GM18520 (cell line): Measurements from ENCODE around the gene AAR2.

ENCODE experiments used
- ATAC-seq: cut with Tn5 transposase; IDR thresholded peaks from one replicate; pipeline ENCODE4 v1.9.1; 2021; ENCODE audit not compliant: unreplicated experiment

The AAR2 gene

DNA sequence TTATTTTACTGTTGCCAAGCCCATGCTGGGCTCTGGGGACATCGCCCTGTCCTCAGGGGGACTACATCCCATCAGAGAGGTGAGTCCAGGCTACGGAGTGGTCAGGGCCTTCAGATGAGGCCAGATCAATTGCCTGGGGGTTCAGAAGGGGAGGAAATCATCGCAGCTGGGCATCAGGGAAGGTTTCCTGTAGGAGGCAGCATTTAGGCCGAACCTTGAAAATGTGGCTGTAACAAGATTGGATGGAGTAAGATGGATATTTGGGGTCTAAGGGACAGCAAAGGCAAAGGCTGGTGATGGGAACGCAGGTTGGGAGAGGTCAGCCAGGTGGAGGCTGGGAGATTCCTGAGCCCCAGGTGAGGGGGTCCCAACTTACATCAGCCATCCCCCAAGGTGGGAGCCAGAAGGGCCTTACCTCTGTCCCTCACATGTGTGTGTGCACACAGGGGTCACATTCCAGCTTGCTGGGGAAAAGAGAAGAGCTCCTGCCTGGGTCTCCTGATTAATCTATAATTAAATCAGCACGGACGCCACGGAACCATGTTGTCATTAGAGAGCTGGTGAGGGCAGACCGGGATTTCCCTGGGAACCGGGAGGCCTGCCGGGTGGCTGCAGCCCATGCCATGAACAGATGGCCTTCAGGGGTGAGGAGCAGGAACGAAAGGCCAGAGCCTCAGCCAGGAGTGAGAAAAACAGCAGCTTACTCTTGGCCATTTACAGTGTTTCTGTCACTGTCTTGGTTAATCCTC, 39.3 kb downstream of the AAR2 start:
- ATAC-seq: no peak

DNA sequence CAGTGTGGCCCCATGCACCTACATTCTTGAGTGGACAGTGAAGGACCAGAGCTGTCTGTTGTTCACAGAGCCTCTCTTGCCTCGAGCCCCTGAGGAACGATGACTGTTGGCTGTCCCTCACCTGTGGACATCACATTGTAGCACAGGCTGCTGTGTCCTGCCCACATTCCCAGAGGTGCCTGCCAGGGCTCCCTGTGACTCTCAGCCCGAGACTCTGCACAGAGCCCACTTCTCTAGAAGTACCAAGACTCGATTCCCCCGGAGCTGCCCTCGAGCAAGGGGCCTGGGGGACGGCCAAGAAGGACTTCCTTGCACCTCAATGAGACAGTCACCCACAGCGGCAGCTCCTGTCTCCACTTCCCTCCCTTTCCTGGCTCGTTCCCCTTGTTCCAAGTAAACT, 41.3 kb downstream of the AAR2 start:
- ATAC-seq: no peak

DNA sequence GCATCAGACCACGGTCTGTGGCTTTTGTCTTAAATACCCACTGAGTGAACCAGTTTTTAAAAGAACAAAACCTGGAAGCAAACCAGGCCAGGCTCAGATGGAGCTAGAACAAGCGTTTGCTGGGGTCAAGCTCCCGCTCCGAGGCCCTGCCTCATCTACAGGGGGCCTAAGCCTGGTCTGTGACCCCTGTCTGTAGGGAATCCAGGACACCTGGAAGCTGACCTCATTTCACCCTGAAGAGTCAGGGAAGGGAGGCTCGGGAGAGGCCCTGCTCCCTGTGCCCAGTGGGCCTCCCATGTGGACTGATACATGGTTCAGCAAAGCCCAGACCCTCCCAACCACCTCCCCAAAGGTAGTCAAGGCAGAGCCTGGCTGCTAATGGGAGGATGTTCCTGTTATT, 43.1 kb downstream of the AAR2 start:
- no peak for ATAC-seq

DNA sequence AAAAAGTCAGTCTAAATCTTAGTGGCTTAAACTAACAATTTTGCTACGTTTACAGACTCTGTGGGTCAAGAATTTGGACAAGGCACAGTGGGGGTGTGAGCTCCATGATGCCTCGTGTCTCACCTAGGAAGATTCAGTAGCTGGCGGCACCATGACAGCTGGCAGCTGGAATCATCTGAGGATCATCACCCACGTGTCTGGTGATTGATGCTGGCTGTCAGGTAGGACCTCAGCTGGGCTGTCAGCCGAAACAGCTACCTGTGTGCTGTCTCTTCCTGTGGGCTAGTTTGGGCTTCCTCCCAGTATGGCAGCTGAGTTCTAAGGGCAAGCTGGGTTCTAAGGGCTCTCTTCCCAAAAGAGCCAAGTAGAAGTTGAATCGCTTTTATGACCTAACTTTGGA, 43.5 kb downstream of the AAR2 start:
- no peak for ATAC-seq

DNA sequence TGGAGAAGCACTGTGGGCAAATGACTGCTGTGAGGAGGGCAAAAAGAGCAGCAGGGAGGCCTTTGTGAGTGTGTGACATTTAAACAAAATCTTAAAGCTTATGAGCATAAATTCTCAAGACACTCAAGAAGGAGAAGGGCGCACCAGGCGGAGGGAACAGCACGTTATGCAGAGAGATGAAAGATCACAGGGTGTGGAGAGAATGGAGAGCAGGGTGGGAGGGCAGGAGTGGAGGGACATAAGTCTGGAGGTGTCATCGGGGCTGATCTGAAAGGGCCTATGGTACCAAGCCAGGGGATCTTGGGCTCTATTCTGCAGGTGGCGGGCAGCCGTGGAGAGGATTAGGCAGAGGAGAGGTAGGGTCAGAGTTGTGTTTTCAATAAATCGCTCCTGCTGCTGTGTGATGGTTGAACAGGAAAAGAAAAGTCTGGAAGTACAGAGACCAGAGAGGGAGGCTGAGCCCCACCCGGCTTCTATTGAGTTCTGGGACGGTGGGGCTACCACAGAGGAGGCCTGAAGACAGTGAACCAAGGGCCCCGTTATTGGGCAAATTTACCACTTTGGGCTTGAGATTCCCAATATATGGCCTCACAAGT, 45.6 kb downstream of the AAR2 start:
- no peak for ATAC-seq

DNA sequence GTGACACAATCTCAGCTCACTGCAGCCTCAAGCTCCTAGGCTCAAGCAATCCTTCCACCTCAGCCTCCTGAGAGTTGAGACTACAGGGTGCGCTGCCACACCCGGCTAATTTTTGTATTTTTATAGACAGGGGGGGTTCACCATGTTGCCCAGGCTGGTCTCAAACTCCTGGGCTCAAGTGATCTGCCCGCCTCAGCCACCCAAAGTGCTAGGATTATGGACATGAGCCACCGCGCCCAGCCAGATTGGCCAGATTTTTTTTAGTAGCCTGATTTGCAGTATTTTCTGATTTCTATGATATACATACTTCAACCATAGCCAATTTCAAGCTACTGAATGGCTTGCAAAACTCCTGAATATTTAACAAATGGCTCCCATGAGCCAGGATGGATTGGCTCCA, 48.5 kb downstream of the AAR2 start:
- ATAC-seq: no peak

DNA sequence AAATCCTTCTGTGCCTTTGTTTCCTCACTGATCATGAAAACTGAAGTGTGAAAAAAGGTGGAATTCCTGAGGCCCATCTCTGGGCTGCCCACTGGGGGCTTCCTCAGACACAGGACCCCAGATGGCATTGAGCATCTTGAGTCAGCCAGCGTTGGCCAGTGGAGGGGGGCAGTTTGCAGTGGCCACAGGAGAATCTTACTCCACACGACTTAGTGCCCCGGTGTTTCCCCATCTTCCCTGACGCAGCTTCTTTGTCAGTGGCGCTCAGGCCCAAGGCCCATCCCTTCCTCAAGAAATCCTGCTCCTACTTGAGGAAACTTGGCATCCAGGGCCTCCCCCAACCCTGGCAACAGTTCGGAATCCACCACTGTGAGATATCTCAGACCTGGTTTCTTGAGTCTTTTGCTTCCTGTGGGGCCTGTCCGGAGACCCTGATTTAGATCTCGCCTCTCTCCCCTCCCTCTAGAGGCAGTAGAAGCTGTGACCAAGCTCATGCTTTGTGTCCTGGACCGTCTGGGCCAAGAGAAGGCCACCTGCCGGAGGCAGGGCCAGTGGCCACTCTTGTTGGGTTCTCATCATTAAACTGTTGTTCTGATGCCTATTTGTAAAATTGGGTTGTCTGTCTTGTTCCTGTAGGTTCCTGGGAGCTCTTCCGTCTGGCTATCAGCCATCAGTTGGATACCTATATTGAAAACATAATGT, 49.6 kb downstream of the AAR2 start:
- no peak for ATAC-seq

DNA sequence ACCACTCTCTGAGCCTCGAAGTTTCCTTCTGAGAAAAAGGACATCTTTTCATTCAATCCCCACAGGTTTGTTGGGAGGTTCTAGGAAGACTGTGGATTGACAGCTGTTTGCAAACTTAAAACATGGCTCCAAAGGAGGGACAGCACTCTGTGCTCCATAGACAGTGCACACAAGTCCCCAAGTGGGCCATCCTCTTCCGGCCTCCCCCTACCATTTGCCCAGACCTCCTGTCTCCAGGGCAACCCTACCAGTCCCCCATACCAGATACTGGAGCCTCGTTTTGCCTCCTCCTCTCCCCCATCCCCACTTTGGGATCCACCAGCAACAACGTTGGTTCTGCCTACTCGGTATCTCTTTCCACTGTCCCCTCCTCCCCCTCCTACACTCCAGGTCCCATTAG, 61.4 kb downstream of the AAR2 start:
- no peak for ATAC-seq

DNA sequence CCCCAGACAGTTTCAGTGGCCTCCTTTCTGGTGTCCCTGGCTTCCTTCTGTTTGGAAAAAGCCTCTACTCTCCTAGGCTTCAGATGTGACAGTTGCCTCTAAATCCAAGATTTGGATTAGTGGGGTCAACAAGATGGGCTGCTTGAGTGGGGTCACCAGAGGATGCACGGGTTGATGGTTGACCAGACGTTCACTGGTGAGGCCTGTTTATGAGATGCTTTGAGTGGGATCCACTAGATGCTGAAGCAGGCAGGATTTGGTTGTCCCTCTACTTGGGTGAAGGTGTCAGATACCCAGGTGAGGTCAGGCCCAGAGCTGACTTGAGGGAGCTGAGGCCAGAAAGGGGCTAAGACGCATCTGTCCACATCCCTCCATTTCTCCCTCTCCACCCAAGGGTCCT, 61.8 kb downstream of the AAR2 start:
- no peak for ATAC-seq

DNA sequence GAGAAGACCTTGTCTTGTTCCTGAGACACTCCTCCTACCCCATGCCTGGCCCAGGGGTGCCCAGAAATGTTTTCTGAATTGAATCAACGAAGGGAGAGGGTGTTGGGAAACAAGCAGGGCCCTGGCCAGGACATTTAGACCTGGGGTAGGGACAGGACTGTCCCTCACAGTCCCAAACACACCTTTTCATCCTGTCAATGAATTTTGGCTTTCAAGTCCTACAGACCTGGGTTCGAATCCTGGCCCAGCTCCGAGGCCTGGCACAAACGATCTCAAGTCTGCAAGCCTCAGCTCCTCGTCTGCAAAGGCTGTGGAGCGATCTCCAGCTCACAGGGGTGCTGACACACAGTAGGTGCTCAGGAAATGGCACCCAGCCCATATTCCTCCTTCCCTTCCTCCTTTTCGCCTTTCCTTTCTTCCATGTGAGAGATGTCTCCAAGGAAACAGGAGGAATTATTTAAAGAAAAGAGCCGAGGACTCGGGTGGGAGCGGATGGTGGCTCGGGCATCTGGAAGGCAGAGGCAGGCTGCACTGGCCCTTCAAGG, 62.6 kb downstream of the AAR2 start:
- no peak for ATAC-seq

DNA sequence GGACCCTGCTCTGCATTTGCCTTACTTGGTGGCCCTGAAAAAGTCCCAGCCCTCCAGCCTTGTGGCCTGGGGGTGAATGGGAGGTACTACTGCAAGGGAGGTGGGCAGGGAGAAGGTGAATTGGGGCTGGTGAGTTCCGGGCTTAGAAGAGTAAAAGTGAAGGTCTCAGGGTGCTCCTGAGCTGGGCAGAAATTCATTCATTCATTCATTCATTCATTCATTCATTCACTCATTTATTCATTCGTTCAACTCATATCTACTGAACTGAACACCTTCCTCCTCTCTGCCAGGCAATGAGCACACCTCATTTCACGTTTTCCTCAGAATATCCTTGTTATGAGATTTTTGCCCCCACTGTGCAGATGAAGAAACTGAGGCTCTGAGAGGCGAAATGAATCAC, 63.2 kb downstream of the AAR2 start:
- no peak for ATAC-seq

DNA sequence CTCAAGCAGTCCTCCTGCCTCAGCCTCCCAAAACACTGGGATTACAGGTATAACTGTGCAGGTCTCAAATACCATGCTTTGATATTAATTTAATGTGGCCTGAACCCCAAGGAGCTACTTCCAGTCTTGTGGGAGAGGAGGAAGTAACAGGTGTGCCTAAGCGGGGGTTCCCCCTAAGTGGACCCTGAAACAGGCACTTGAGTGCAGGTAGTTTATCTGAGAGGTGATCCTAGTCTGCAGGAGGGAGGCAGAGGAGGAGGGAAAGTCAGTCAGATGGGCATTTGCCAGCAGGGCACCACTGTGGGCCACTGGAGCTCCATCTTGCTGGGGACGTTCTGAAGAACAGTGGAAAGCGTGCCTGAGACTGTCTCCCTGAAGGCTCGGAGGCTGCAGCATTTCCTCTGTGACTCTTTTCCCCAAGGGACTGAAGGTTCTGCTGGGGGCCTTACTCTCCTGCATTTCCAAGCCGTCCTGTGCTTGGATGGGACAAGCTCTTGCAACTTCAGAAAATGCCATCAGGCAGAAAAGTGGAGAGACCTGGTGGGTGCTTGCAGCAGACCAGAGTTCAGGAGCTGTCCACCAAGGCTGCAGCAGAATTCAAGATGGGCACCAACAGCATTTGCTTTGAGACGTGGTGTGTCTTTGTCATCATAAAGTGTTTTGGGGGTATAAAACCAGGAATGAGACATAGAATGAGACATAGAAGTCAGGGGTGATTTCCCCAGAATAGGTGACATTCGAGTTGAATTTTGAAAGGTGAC, 65.3 kb downstream of the AAR2 start:
- ATAC-seq: no peak

DNA sequence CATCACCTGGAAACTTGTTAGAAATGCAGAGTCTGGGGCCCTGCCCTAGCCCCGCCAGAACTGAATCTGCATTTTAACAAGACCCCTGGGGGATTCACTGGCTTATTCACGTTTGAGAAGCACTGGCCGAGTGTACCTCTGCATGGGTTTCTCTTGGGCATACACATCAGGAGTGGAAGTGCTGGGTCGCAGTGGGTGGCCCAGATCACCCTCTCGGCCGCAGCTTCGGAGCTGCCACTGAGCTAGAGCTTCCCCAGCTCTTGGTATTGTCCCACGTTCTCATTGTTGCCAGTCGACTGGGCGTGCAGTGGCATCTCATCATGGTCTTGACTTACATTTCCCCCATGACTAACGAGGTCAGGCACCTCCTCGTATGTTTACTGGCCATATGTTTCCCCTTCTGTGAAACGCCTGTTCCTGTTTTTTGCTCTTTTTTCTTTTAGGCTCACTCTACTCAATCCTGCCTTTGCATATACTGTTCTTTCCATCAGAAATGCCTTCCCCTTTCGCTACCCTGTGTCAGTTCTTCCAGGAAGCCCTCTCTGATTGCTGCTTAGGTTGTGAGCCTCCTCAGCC, 66.8 kb downstream of the AAR2 start:
- no peak for ATAC-seq

DNA sequence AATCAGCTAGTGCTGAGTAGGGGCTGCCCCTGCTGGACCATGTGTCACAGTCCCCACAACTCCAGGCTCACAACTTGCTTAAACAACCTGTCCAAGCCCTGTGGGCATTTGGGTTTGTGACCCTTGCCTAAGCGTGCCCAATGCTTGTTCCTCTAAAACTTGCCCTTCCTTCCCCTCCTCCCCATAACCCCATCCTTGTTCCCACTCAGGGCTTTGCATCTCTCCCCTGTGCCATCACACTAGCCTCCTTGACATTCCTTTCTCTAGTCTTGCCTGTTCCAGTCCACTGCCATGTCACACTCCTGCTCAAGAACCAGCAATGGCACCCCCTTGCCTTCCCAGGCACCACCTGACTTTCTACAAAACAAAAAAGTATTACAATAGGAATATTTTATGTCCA, 67.6 kb downstream of the AAR2 start:
- ATAC-seq: no peak

DNA sequence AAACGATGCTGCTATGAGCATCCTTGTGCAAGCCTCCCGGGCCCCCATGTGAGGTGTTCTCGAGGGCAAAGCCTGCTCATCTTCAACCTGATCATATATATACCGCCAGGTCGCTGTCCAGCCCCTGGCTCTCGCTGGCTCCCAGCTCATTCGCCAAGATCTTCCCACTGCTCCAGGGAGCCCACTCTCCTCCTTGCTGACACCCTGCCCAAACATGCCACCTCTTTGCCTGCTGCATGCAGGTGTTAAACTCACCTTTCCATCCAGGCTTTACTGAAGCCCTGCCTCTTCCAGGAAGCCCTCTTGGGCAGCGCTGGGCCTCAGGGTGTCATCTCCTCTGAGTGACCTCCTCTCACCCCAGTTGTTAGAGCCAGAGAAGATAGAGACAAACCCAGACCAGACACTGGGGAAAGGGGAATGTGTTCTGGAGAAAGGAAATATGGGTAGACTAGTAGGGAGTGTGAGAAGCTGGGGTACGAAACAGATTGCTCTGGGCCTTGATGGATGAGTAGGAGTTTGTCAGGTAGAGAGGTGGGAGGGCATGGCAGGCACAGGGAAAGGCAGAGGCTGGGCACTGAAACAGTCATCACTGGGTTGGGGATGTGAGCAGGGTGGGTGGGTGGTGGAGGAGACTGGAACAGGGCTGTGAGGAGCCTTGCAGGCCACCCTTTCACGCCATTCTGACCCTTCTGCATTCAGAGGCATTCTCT, 68.7 kb downstream of the AAR2 start:
- ATAC-seq: no peak

DNA sequence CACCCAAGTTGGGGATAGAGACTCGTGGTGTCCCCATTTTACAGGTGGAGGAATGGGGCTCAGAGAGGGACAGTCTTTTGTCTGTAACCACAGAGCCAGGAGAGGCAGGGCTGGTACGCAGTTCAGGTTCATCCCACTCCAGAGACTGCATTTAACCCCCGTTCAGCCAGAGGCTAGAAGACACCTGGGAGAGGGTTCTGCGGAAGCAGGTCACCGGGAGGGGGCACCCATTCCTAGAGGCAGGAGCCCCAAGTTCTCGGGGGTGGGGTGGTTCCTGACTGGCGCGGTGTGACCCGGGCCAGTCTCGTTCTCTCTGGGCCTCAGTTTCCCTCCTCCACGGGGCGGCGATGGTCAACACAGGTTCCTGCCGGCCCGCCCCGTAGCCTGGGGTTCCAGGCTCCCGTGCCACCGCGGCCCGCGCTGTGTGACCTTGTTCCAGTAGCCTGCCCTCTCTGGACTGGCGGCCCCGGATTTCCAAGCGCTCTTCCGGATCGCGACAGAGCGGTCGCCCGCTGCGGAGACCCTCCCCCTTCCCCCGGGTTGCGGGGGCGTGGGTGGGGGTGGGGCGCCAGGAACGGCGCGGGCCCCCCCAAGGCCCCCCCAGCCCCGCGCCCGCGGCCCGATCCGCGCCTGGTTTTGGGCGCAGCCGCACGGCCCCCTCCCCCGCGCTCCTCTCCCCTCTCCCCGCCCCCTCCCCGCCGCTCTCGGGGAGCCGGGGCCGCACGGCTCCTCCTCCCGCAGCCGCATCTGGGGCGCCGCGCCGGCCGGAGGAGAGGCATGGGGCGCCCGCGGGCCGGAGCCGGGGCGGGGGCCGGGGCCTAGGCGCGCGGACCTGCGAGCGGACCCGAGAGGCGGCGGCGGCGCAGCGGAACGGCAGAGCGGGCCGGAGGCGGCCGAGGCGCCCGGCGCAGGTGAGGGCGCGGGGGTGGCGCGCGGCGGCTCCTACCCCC, 69.6 kb downstream of the AAR2 start, which contains the start of gene DLGAP4:
Gene DLGAP4, plus strand, starts transcription at position 738 of the 950 bp plus-strand sequence. CDS start 125,379 bp downstream, outside the sequence.
- no peak for ATAC-seq
